IPS-18a (cell line): Measurements from ENCODE around the gene EIF3L.
"Not testable (repeated sequence)": the region's sequence is repeated elsewhere in the genome, so short reads cannot be mapped to it uniquely, and the experiment has no call there.

Source experiments
- H3K27ac ChIP-seq: one replicate; pipeline ENCODE4 v1.5.1; 2013; ENCODE audit warnings: low read length
- H3K27me3 ChIP-seq: one replicate; pipeline ENCODE4 v1.6.1; 2013; ENCODE audit warnings: mild to moderate bottlenecking, low read length; ENCODE audit not compliant: control insufficient read depth, insufficient read depth
- H3K36me3 ChIP-seq: one replicate; pipeline ENCODE4 v1.6.1; 2013; ENCODE audit warnings: low read depth, low read length; ENCODE audit not compliant: control insufficient read depth
- H3K4me1 ChIP-seq: one replicate; pipeline ENCODE4 v1.6.1; 2013; ENCODE audit warnings: low read depth, low read length; ENCODE audit not compliant: control insufficient read depth
- H3K4me3 ChIP-seq: one replicate; pipeline ENCODE4 v1.5.1; 2013; ENCODE audit warnings: low read length
- H3K9ac ChIP-seq: one replicate; pipeline ENCODE4 v1.6.1; 2013; ENCODE audit warnings: mild to moderate bottlenecking, low read length, moderate library complexity
- H3K9me3 ChIP-seq: one replicate; pipeline ENCODE4 v1.6.1; 2013; ENCODE audit warnings: low read depth, low read length; ENCODE audit not compliant: control insufficient read depth

Gene EIF3L

DNA sequence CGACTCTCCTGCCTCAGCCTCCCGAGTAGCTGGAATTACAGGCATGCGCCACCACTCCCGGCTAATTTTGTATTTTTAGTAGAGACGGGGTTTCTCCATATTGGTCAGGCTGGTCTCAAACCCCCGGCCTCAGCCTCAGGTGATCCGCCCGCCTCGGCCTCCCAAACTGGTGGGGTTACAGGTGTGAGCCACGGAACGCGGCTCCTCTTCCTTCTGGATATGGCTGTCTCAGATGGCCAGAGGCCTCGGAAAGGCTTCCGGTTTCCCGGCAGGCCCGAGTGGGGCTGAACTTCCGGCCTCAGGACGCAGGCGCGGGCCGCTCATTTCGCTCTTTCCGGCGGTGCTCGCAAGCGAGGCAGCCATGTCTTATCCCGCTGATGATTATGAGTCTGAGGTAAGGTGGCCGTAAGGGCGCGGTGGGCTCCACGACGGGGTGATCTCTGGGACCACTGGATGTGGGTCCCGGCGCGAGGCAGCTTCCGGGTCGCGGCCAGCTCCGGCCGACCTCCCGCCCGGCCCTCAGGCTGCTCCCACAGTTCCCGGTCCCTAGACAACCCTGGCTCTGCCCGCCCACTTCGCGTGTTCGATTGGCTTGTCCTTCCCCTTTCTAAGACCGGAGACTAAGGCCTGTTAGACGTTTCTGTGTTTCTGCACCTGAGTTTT is at the start of gene EIF3L:
TSS of gene EIF3L (plus strand) at position 331 of the 663 bp plus-strand sequence. CDS start at position 362, 31 bp downstream.
- Histone ChIP-seq H3K9me3 (no peaks in the 10 kb centered on the region), H3K4me1 (no peaks in the 10 kb centered on the region), H3K27me3 (no peaks in the 10 kb centered on the region), H3K27ac (peak within 1 kb of the TSS; percentile 94), H3K9ac (peak within 1 kb of the TSS; percentile 93), H3K36me3 (peaks cover 36% of the 10 kb centered on the region), H3K4me3 (peak within 1 kb of the TSS; percentile 79)

DNA sequence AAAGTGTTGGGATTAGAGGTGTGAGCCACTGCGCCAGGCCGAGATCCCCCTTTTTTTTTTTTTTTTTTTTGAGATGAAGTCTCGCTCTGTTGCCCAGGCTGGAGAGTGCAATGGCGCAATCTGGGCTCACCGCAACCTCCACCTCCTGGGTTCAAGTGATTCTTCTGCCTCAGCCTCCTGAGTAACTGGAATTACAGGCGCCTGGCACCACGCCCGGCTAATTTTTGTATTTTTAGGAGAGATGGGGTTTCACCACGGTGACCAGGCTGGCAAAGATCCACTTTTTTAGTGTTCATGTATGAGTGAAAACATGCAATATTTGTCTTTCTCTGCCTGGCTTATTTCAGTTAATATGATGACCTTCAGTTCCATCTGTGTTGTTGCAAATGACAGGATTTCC is 49.2 kb upstream of the EIF3L start:
- peaks cover 14% of the 10 kb centered on the region for H3K4me1 ChIP-seq
- H3K36me3 ChIP-seq, H3K4me3 ChIP-seq, H3K9me3 ChIP-seq, H3K27ac ChIP-seq, H3K9ac ChIP-seq: not testable (repeated sequence)
- peaks cover 40% of the 10 kb centered on the region for H3K27me3 ChIP-seq

DNA sequence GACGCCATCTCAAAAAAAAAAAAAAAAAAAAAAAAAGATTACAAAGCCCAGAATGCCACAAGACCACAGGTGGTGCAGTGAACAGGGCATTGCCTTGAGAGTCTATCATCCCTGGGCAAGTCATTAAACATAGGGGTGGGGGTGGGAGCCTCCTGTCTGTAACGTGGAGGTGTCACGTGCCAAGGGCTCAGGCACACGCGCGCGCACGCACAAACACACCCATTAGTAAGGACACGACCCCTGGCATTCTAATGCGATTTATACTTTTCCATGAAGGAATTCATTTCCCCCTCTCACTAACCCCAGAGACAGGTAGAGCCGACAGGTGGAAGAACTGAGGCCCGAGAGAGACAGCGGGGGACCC is 47.3 kb upstream of the EIF3L start:
- Histone ChIP-seq H3K4me1 (peaks cover 29% of the 10 kb centered on the region), H3K27me3 (peaks cover 59% of the 10 kb centered on the region), H3K4me3 (peak overlapping the region; percentile 73), H3K27ac (no peak overlapping the region), H3K36me3 (no peaks in the 10 kb centered on the region), H3K9ac (no peak overlapping the region), H3K9me3 (no peaks in the 10 kb centered on the region)

DNA sequence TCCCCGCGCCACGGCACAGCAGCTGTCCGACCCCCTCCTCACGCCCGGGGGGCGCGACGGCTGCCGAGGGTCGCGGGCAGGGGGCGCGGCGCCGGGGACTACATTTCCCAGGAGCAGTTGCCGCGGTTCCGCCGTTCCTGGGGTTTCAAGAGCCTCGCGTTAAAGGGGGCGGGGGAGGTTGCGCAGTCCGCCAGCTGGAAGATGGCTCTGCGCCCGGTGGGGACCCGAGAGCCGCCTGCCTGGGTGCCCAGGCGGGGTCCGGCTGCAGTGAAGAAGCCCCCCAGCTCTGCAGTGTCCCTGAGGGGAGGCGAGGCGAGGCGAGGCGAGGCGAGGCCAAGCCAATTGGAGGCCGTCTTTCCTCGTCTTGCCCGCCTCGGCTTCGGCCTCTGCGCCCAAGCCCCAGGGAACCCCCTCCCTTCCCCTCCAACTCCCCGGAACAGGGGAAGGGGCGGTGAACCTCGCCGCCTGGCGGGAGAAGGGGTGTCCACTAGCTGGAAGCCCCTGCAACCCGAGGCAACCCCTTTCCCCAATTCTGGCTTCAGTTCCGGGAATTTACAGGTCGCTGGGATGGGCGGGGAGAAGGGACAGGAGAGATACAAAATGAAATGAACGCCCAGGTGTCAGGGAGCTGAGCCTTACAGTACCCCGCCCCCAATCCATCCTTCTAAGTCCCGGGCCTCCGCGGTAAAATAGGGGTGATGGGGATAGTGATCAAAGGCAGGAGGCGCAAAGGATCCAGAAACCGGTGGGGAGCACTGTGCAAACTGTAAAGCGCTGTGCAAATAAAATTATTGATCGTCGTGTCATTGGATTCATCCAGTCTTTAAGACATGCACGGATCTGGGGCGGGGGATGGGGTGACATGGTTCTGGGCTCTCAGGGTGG is 46.7 kb upstream of the EIF3L start:
- H3K4me1 ChIP-seq = peaks cover 31% of the 10 kb centered on the region
- no peak overlapping the region for H3K9ac ChIP-seq
- H3K4me3 ChIP-seq = peak overlapping the region; percentile 73
- no peaks in the 10 kb centered on the region for H3K36me3 ChIP-seq
- H3K27ac ChIP-seq = no peak overlapping the region
- H3K27me3 ChIP-seq = peaks cover 61% of the 10 kb centered on the region
- no peaks in the 10 kb centered on the region for H3K9me3 ChIP-seq

DNA sequence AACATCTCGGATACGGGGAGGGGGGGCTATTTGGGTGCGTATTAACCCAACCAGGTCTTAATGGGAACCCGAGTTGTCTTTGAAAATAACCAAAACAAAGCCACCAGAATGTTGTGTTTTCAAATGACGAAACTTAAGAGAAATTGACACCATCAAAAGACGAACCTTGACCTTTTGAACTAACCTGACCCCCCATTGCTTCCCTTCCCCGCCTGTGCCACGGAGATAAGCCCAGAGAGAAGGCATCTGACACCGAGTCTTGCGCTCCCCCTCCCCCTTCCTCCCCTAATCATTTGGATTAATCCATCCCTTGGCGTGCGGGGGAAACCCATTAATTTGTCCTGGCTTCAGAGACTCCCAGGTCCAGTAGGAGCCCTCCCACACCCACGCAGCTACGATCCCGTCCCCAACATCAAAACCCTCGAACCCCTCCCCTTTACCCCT is 46.0 kb upstream of the EIF3L start:
- Histone ChIP-seq H3K4me3 (peak overlapping the region; percentile 73), H3K9ac (peak overlapping the region; percentile 65), H3K27me3 (peaks cover 60% of the 10 kb centered on the region), H3K27ac (no peak overlapping the region), H3K4me1 (peaks cover 32% of the 10 kb centered on the region), H3K9me3 (no peaks in the 10 kb centered on the region), H3K36me3 (no peaks in the 10 kb centered on the region)

DNA sequence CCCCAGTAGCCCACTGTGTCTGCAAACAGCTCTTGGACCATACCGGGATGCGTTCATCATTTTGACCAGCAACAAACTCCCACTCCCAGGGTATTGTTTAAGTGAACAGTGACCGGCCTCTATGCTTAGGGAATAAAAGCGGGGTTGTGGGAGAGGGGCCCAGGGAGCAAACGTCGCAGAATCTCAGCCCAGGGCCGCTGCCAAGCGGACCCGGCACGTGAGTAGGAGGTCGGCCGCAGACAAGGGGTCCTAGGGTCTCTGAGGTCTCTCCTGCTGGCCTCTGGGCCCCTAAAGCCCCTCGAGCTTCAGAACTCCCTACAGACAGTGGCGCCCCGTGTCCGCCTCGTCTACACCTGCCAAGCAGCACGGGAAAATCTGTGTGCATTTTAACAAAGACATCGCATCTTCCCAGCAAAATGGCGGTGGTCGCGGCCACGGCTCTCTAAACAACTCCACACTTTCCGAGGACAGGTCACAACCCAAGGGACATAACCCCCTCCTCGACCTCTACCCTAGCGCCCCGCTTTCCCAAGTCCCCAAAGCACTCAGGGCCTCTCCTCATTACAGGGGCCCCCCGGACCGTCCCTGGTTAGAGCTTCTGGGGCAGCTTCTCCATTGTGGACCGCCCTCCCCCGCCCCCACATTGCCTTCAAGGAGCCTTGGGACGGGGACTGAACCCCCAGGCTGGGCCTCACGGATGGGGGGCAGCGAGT is 45.4 kb upstream of the EIF3L start:
- H3K27me3 ChIP-seq = peaks cover 63% of the 10 kb centered on the region
- peaks cover 34% of the 10 kb centered on the region for H3K4me1 ChIP-seq
- peak overlapping the region; percentile 73 for H3K4me3 ChIP-seq
- H3K27ac ChIP-seq = no peak overlapping the region
- H3K9ac ChIP-seq = peak overlapping the region; percentile 65
- H3K36me3 ChIP-seq = no peaks in the 10 kb centered on the region
- no peaks in the 10 kb centered on the region for H3K9me3 ChIP-seq

DNA sequence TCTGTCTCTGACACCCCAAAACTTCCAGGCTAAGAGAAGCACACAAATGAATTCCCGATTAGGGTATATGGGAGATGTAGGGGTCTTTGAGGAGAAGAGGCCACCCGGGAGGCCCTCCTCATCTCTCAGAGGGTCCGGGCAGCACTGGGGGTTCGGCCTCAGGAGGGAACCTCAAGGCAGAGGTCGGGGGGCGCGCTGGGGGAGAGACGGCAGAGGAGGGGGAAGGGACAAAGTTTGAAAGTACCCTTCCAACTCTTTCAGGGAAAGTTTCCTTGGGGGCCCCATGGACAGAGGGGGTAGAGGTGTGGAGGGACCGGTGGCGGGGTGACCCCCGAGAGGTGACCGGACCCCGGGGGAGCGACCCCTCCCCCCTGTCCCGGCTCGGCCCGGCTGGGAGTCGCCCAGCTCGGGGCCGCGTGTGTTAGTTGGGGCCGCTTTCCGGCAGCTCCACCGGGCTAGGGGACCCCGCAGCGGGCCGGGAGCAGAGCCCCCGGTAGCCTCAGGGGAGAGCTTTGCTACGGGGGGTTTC is 44.8 kb upstream of the EIF3L start:
- H3K27me3 ChIP-seq = peaks cover 65% of the 10 kb centered on the region
- no peaks in the 10 kb centered on the region for H3K36me3 ChIP-seq
- no peak overlapping the region for H3K27ac ChIP-seq
- no peaks in the 10 kb centered on the region for H3K9me3 ChIP-seq
- peak overlapping the region; percentile 73 for H3K4me3 ChIP-seq
- peak overlapping the region; percentile 65 for H3K9ac ChIP-seq
- H3K4me1 ChIP-seq = peaks cover 34% of the 10 kb centered on the region

DNA sequence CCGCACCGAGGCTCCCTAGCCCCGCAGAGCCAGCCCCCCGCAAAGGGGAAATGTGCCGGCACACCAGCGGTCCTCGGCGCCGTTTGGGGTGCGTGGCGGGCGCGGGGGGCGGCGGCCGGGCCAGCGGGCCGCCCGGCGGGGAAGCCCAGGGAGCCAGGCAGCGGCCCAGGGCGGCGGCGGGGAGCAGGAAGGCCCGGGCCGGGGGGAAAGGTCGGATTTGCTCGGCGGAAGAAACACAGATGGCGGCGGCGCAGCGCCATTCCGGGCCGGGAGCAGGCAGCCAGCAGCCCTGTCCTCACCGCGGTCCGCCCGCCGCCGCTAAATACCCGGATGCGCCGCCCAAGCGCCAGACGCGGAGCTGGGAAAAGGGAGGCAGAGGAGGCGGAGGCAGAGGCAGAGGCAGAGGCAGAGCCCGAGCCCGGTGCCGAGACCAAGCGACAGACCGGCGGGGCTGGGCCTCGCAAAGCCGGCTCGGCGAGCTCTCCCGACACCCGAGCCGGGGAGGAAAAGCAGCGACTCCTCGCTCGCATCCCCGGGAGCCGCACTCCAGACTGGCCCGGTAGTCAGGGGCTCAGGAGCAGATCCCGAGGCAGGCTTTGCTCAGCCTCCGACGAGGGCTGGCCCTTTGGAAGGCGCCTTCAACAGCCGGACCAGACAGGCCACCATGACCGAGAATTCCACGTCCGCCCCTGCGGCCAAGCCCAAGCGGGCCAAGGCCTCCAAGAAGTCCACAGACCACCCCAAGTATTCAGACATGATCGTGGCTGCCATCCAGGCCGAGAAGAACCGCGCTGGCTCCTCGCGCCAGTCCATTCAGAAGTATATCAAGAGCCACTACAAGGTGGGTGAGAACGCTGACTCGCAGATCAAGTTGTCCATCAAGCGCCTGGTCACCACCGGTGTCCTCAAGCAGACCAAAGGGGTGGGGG is 44.1 kb upstream of the EIF3L start:
- Histone ChIP-seq H3K9me3 (no peaks in the 10 kb centered on the region), H3K4me3 (peak overlapping the region; percentile 82), H3K9ac (peak overlapping the region; percentile 65), H3K27me3 (peaks cover 66% of the 10 kb centered on the region), H3K36me3 (no peaks in the 10 kb centered on the region), H3K27ac (no peak overlapping the region), H3K4me1 (peaks cover 34% of the 10 kb centered on the region)

DNA sequence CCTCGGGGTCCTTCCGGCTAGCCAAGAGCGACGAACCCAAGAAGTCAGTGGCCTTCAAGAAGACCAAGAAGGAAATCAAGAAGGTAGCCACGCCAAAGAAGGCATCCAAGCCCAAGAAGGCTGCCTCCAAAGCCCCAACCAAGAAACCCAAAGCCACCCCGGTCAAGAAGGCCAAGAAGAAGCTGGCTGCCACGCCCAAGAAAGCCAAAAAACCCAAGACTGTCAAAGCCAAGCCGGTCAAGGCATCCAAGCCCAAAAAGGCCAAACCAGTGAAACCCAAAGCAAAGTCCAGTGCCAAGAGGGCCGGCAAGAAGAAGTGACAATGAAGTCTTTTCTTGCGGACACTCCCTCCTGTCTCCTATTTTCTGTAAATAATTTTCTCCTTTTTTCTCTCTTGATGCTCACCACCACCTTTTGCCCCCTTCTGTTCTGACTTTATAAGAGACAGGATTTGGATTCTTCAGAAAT is 43.4 kb upstream of the EIF3L start:
- Histone ChIP-seq H3K4me3 (peak overlapping the region; percentile 82), H3K4me1 (peaks cover 34% of the 10 kb centered on the region), H3K27me3 (peaks cover 66% of the 10 kb centered on the region), H3K27ac (no peak overlapping the region), H3K9me3 (no peaks in the 10 kb centered on the region), H3K36me3 (no peaks in the 10 kb centered on the region), H3K9ac (peak overlapping the region; percentile 27)

DNA sequence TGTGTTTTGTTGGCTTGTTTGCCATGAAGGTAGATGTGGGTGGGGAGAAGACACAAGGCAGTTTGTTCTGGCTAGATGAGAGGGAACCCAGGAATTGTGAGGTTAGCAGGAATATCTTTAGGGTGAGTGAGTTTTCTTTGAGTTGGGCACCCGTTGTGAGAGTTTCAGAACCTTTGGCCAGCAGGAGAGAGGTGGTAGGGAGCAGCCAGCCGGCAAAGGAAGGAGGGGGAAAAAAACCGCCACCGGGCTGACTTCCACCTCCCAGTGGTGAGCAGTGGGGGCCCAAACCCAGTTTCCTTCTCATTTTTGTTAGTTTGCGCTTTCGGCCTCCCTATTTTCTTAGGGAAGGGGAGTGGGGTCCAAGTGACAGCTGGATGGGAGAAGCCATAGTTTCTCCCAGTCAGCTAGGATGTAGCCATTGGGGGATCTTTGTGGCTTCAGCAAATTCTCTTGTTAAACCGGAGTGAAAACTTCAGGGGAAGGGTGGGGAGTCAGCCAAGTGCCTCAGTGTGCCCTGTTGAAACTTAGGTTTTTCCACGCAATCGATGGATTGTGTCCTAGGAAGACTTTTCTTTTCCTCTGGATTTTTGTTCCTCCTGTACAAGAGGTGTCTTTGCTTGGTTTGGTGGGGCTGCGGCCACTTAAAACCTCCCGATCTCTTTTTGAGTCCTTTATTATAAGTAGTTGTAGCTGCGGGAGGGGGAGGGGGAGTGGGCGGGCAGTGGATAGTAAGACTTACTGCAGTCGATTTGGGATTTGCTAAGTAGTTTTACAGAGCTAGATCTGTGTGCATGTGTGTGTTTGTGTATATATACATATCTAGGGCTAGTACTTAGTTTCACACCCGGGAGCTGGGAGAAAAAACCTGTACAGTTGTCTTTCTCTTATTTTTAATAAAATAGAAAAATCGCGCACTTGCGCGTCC is 42.5 kb upstream of the EIF3L start:
- H3K27ac ChIP-seq = no peak overlapping the region
- peak overlapping the region; percentile 27 for H3K9ac ChIP-seq

More for the DNA sequence above, 42.5 kb upstream of the EIF3L start:
- Histone ChIP-seq H3K36me3 (no peaks in the 10 kb centered on the region), H3K9me3 (no peaks in the 10 kb centered on the region), H3K4me3 (peak overlapping the region; percentile 82), H3K4me1 (peaks cover 34% of the 10 kb centered on the region), H3K27me3 (peaks cover 61% of the 10 kb centered on the region)
